HEK293T (cell line): ENCODE data around the gene HLF.

Source experiments
- CTCF ChIA-PET: fragments of 350-600 bp; formaldehyde crosslinking; extraction: SDS; loops from one replicate; lab custom pipeline; 2021; ENCODE audit warnings: antibody characterized with exemption, inconsistent platforms; lab: Yijun Ruan, JAX
- POLR2A ChIA-PET: fragments of 350-600 bp; formaldehyde crosslinking; extraction: SDS; loops from one replicate; lab custom pipeline; 2020; ENCODE audit warnings: antibody characterized with exemption, inconsistent platforms; lab: Yijun Ruan, JAX
- DNase-seq: peaks from one replicate; pipeline ENCODE4 v3.0.0; 2012; ENCODE audit warnings: mixed read lengths; ENCODE audit errors: extremely low spot score
- ARNT ChIP-seq: fragments of 450-650 bp; IDR thresholded peaks from 2 replicates; pipeline ENCODE4 v1.6.1; 2017; ENCODE audit warnings: mild to moderate bottlenecking
- BHLHE40 ChIP-seq: fragments of 450-650 bp; IDR thresholded peaks from 2 replicates; pipeline ENCODE4 v1.6.1; 2016; ENCODE audit warnings: mild to moderate bottlenecking, moderate library complexity, borderline replicate concordance
- CTBP1 ChIP-seq: fragments of 450-650 bp; IDR thresholded peaks from 2 replicates; pipeline ENCODE4 v1.6.1; 2016; ENCODE audit warnings: borderline replicate concordance
- ELF4 ChIP-seq: fragments of 450-650 bp; IDR thresholded peaks from 2 replicates; pipeline ENCODE4 v1.6.1; 2017; ENCODE audit warnings: antibody characterized with exemption
- FOXA1 ChIP-seq: fragments of 450-650 bp; IDR thresholded peaks from 2 replicates; pipeline ENCODE4 v1.6.1; 2016; ENCODE audit warnings: mild to moderate bottlenecking
- FOXK2 ChIP-seq: fragments of 450-650 bp; IDR thresholded peaks from 2 replicates; pipeline ENCODE4 v1.6.1; 2016; ENCODE audit warnings: mild to moderate bottlenecking
- FOXM1 ChIP-seq: fragments of 450-650 bp; IDR thresholded peaks from 2 replicates; pipeline ENCODE4 v1.6.1; 2017; ENCODE audit warnings: mild to moderate bottlenecking, borderline replicate concordance
- HDGF ChIP-seq: fragments of 450-650 bp; IDR thresholded peaks from 2 replicates; pipeline ENCODE4 v1.6.1; 2017; ENCODE audit warnings: antibody characterized with exemption, borderline replicate concordance
- L3MBTL2 ChIP-seq: fragments of 450-650 bp; conservative IDR thresholded peaks from 2 replicates; pipeline ENCODE4 v1.6.1; 2016; ENCODE audit warnings: mild to moderate bottlenecking
- LEF1 ChIP-seq: fragments of 450-650 bp; IDR thresholded peaks from 2 replicates; pipeline ENCODE4 v1.6.1; 2017; ENCODE audit warnings: mild to moderate bottlenecking, borderline replicate concordance
- NFRKB ChIP-seq: fragments of 450-650 bp; IDR thresholded peaks from 2 replicates; pipeline ENCODE4 v1.6.1; 2016; ENCODE audit warnings: mild to moderate bottlenecking, moderate library complexity
- SP1 ChIP-seq: fragments of 450-650 bp; IDR thresholded peaks from 2 replicates; pipeline ENCODE4 v1.6.1; 2017
- SUZ12 ChIP-seq: fragments of 450-650 bp; IDR thresholded peaks from 2 replicates; pipeline ENCODE4 v1.6.1; 2016; ENCODE audit warnings: mild to moderate bottlenecking
- TARDBP ChIP-seq: fragments of 450-650 bp; IDR thresholded peaks from 2 replicates; pipeline ENCODE4 v1.6.1; 2016
- ZNF384 ChIP-seq: fragments of 450-650 bp; IDR thresholded peaks from 2 replicates; pipeline ENCODE4 v1.6.1; 2016
- TF ChIP-seq, protein P1 (sequence below): fragments of 450-650 bp; IDR thresholded peaks from 2 replicates; pipeline ENCODE4 v1.6.1; 2016

HLF gene

DNA sequence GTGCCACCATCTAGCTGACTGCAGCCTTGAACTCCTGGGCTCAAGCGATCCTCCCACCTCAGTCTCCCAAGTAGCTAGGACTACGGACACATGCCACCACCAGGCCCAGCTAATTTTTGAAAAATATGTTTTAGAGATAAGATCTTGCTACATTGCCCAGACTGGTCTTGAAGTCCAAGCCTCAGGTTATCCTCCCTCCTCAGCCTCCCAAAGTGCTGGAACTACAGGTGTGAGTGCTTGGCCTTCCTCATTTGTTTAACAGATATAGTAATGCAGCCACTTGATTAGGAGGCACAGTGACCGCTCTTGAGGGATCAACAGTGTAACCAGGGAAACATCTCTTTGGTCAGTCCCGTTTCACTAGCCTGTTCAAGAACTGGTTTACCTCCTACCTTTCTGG is 35.1 kb downstream of the HLF start:
- CTCF ChIA-PET: no interaction called here

GRCh38 chr17:55300479-55301290 is 35.9 kb downstream of the HLF start:
- ChIA-PET CTCF (no interaction called here), POLR2A (no interaction called here)
- TF ChIP-seq ZNF384 (no peak), SP1 (no peak), ELF4 (no peak), FOXK2 (no peak), SUZ12 (no peak), CTBP1 (no peak), FOXM1 (no peak), LEF1 (no peak)
- no peak for DNase-seq

More for the DNA sequence above, 35.1 kb downstream of the HLF start:
- no peak for DNase-seq
- POLR2A ChIA-PET: no interaction called here
- TF ChIP-seq BHLHE40 (no peak), L3MBTL2 (no peak), LEF1 (no peak), HDGF (no peak), SP1 (no peak), SUZ12 (no peak), ARNT (no peak), NFRKB (no peak), ZNF384 (no peak), TARDBP (no peak), CTBP1 (no peak), ELF4 (no peak), FOXM1 (no peak), FOXA1 (no peak), FOXK2 (no peak)
- TF ChIP-seq, protein P1, sequence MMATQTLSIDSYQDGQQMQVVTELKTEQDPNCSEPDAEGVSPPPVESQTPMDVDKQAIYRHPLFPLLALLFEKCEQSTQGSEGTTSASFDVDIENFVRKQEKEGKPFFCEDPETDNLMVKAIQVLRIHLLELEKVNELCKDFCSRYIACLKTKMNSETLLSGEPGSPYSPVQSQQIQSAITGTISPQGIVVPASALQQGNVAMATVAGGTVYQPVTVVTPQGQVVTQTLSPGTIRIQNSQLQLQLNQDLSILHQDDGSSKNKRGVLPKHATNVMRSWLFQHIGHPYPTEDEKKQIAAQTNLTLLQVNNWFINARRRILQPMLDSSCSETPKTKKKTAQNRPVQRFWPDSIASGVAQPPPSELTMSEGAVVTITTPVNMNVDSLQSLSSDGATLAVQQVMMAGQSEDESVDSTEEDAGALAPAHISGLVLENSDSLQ: no peak

- CTCF ChIA-PET: no interaction called here
- DNase-seq: no peak
- POLR2A ChIA-PET: no interaction called here
- TF ChIP-seq HDGF (no peak), SUZ12 (no peak), LEF1 (no peak), TARDBP (no peak), CTBP1 (no peak), ZNF384 (no peak), FOXA1 (no peak), BHLHE40 (no peak), FOXK2 (no peak), ARNT (no peak), SP1 (no peak), ELF4 (no peak), NFRKB (no peak), FOXM1 (no peak), L3MBTL2 (no peak)
- TF ChIP-seq, protein P1: no peak
Observed at GRCh38 chr17:55301521-55302406, 37.0 kb downstream of the HLF start.

GRCh38 chr17:55302407-55302787 is 37.6 kb downstream of the HLF start:
- POLR2A ChIA-PET: no interaction called here
- DNase-seq: no peak

GRCh38 chr17:55303008-55303493 is 38.3 kb downstream of the HLF start:
- TF ChIP-seq, protein P1: no peak
- TF ChIP-seq ZNF384 (no peak), LEF1 (no peak), FOXA1 (no peak), TARDBP (no peak), CTBP1 (no peak), L3MBTL2 (no peak)
- DNase-seq: no peak
- ChIA-PET POLR2A (no interaction called here), CTCF (interaction anchor here (0.7 to 1.0 kb wide), 2 partner anchors 9 to 45 kb away, joined by 3 to 4 read pairs; no protein-coding TSS in a partner anchor)

More at GRCh38 chr17:55302407-55302787, 37.6 kb downstream of the HLF start:
- TF ChIP-seq SUZ12 (no peak), ARNT (no peak), CTBP1 (no peak), HDGF (no peak), SP1 (no peak), TARDBP (no peak), LEF1 (no peak), FOXA1 (no peak), FOXM1 (no peak), ELF4 (no peak)
- TF ChIP-seq, protein P1: no peak
- CTCF ChIA-PET: no interaction called here
